Endothelial cell of umbilical vein (primary cell): ENCODE data around the gene STK11IP. TPM values are rescaled to one million over a fixed set of nuclear protein-coding genes. Genes with fewer than 3 reads are reported as not detected.

Source experiments
- BruUV-seq: library from RNA; stranded (reverse); fragments of 400-500 nt; replicated peaks from 2 replicates; lab custom pipeline; 2021; lab: Mats Ljungman, UMichigan
- CTCF ChIA-PET: fragments of 300-600, 350-600 bp; sonication (Branson Sonifier 250); formaldehyde crosslinking; loops from one replicate; lab custom pipeline; 2021; ENCODE audit warnings: antibody characterized with exemption, inconsistent platforms; lab: Charles Lee
- POLR2A ChIA-PET: fragments of 300-600, 350-600 bp; sonication (Branson Sonifier 250); formaldehyde crosslinking; loops from one replicate; lab custom pipeline; 2021; ENCODE audit warnings: antibody characterized with exemption, inconsistent platforms; lab: Charles Lee
- DNase-seq: peaks from one replicate; pipeline ENCODE4 v3.0.0-alpha.2; 2011; ENCODE audit warnings: low read depth, low spot score
- FAIRE-seq: peaks from 2 replicates; lab custom pipeline; 2011; peaks lifted over from hg19 to GRCh38; lab: Jason Lieb, UNC
- H2AFZ ChIP-seq: 2 replicates; pipeline ENCODE4 v1.6.0; 2012; ENCODE audit warnings: low read depth, low read length, control low read depth, inconsistent platforms
- H3K27ac ChIP-seq: 2 replicates; pipeline ENCODE4 v1.5.1; 2011; ENCODE audit warnings: low read depth, mild to moderate bottlenecking, control low read depth, low read length, moderate library complexity; ENCODE audit not compliant: insufficient read depth
- H3K27me3 ChIP-seq, 2 experiments: 2 replicates each; pipeline versions ENCODE4 v1.6.0 to v1.6.1; 2011; ENCODE audit warnings: low read length in 2 of 2, mixed read lengths in 1 of 2; ENCODE audit not compliant: control insufficient read depth in 2 of 2, insufficient read depth in 2 of 2
- H3K36me3 ChIP-seq, 2 experiments: 2 replicates in 1 of 2; 3 replicates in 1 of 2; pipeline ENCODE4 v1.5.1; 2011; ENCODE audit warnings: low read length in 2 of 2, mild to moderate bottlenecking in 1 of 2, moderate library complexity in 1 of 2; ENCODE audit not compliant: control insufficient read depth in 2 of 2, insufficient read depth in 2 of 2; ENCODE audit errors: extremely low read depth in 1 of 2
- H3K4me1 ChIP-seq: 3 replicates; pipeline ENCODE4 v1.5.1; 2011; ENCODE audit warnings: mild to moderate bottlenecking, low read length; ENCODE audit not compliant: control insufficient read depth, insufficient read depth; ENCODE audit errors: extremely low read depth
- H3K4me2 ChIP-seq: 2 replicates; pipeline ENCODE4 v1.6.1; 2011; ENCODE audit warnings: low read length, control low read depth, mixed read lengths; ENCODE audit not compliant: insufficient read depth
- H3K4me3 ChIP-seq, 3 experiments: fragments of 200-600 bp in 1 of 3; sonication (generic), shearing (Covaris generic) in 1 of 3; replicated peaks in 1 of 3; 2 replicates each; pipeline ENCODE4 v1.5.1; 2011 to 2016; ENCODE audit warnings: control low read depth in 3 of 3, low read length in 3 of 3, mild to moderate bottlenecking in 2 of 3, inconsistent platforms in 1 of 3, low read depth in 1 of 3, moderate library complexity in 1 of 3; ENCODE audit not compliant: insufficient read depth in 1 of 3
- H3K79me2 ChIP-seq: 2 replicates; pipeline ENCODE4 v1.6.0; 2012; ENCODE audit warnings: low read length, inconsistent platforms; ENCODE audit not compliant: control insufficient read depth, insufficient read depth
- H3K9ac ChIP-seq: replicated peaks from 2 replicates; pipeline ENCODE3; 2011; ENCODE audit warnings: low read length, control low read depth; ENCODE audit not compliant: insufficient read depth; ENCODE audit errors: extremely low read depth
- H3K9me1 ChIP-seq: replicated peaks from 3 replicates; pipeline ENCODE4 v1.6.0; 2011; ENCODE audit warnings: mild to moderate bottlenecking, low read length; ENCODE audit not compliant: control insufficient read depth, insufficient read depth; ENCODE audit errors: extremely low read depth
- H3K9me3 ChIP-seq: replicated peaks from 2 replicates; pipeline ENCODE4 v1.5.1; 2012; ENCODE audit warnings: low read length, inconsistent platforms; ENCODE audit not compliant: control insufficient read depth, insufficient read depth
- H4K20me1 ChIP-seq: replicated peaks from 2 replicates; pipeline ENCODE3; 2011; ENCODE audit warnings: mild to moderate bottlenecking, low read length; ENCODE audit not compliant: control insufficient read depth, insufficient read depth; ENCODE audit errors: extremely low read depth
- CTCF ChIP-seq, 2 donors: IDR thresholded peaks; 1 replicate in 1 of 2; 2 replicates in 1 of 2; pipeline ENCODE4 v1.5.1; 2011; ENCODE audit warnings: low read length in 2 of 2, mild to moderate bottlenecking in 2 of 2, moderate library complexity in 2 of 2, control low read depth in 1 of 2, inconsistent platforms in 1 of 2, low read depth in 1 of 2; ENCODE audit not compliant: insufficient read depth in 1 of 2; ENCODE audit errors: extremely low read depth in 1 of 2
- EZH2 ChIP-seq: IDR thresholded peaks from 2 replicates; pipeline ENCODE4 v1.6.1; 2012; ENCODE audit warnings: borderline replicate concordance, low read depth, mild to moderate bottlenecking, moderate library complexity, low read length, inconsistent platforms; ENCODE audit not compliant: severe bottlenecking
- FOS ChIP-seq: IDR thresholded peaks from 2 replicates; pipeline ENCODE4 v1.6.1; 2011; ENCODE audit warnings: mild to moderate bottlenecking, low read length, moderate library complexity, borderline replicate concordance; ENCODE audit not compliant: insufficient read depth
- GATA2 ChIP-seq: IDR thresholded peaks from 2 replicates; pipeline ENCODE4 v1.7.0; 2011; ENCODE audit warnings: low read depth, mild to moderate bottlenecking, moderate library complexity, mixed read lengths, low read length; ENCODE audit not compliant: insufficient read length, insufficient read depth
- JUN ChIP-seq: IDR thresholded peaks from 2 replicates; pipeline ENCODE4 v1.6.1; 2011; ENCODE audit warnings: borderline replicate concordance, low read depth; ENCODE audit not compliant: insufficient read length, insufficient read depth
- MAX ChIP-seq: IDR thresholded peaks from 2 replicates; pipeline ENCODE4 v1.6.1; 2011; ENCODE audit not compliant: insufficient read depth, insufficient read length
- MYC ChIP-seq: IDR thresholded peaks from one replicate; pipeline ENCODE4 v1.6.1; 2011; ENCODE audit warnings: mild to moderate bottlenecking, low read depth, low read length
- POLR2A ChIP-seq: IDR thresholded peaks from 2 replicates; pipeline ENCODE4 v1.6.1; 2012; ENCODE audit warnings: low read depth, mild to moderate bottlenecking, control low read depth, low read length
- POLR2AphosphoS5 ChIP-seq: IDR thresholded peaks from 2 replicates; pipeline ENCODE4 v1.6.1; 2012; ENCODE audit warnings: low read depth, mild to moderate bottlenecking, control low read depth, low read length, moderate library complexity; ENCODE audit not compliant: insufficient read depth
- dilution Hi-C: fragments of 300-500 bp; cut with MboI; formaldehyde crosslinking; loops from one replicate; pipeline ENCODE4 v1.15.0; 2019; ENCODE audit warnings: low sequenced_read_pairs; ENCODE audit not compliant: extremely low pct_ligation_motif_present
- intact Hi-C: fragments of 100-400 bp; cut with micrococcal nuclease; formaldehyde crosslinking; loops from one replicate; pipeline ENCODE4 v1.10.0; 2022
- polyA plus RNA-seq, 4 experiments: library from polyadenylated mRNA; depleted of rRNA in 3 of 4; stranded (reverse) in 3 of 4; unstranded in 1 of 4; fragments of >200 nt; gene quantifications; 2 replicates each; pipeline versions ENCODE4 v1.2.1 to v1.2.3, GENCODE V29; 2011 to 2012; ENCODE audit warnings: missing spikeins in 1 of 4
- total RNA-seq: library from RNA; stranded (reverse); gene quantifications from 2 replicates; pipeline ENCODE4 v1.2.3, GENCODE V29; 2021

The STK11IP gene
- total and polyA plus RNA-seq, 2 donors (not counting 3 experiments of a cell fraction or from before 2014, with no cell fraction given), result 17.7 to 19.2 TPM

DNA sequence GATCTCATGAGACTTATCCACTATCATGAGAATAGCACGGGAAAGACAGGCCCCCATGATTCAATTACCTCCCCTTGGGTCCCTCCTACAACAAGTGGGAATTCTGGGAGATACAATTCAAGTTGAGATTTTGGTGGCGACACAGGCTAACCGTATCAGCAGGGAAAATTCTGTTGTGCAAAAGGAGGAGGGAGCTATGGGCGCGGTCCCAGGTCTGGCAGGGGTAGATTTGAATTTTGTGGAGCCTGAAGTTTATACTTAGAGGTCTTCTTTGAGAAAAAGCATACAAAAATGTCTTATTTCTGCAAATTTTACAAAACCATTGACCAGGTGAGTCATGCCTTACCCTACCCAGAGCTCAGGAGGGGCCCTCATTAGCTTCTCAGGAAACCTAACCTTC, 66.4 kb downstream of the STK11IP start:
- H3K4me1 ChIP-seq, result no peaks in the 10 kb centered on the region
- H3K4me3 ChIP-seq, result no peak overlapping the region
- no peak overlapping the region for H2AFZ ChIP-seq
- POLR2A ChIA-PET, result no interaction called here
- H3K9ac ChIP-seq, result no peak overlapping the region
- no peak overlapping the region for H3K27ac ChIP-seq
- CTCF ChIA-PET, result no interaction called here
- no peak for DNase-seq
- H3K79me2 ChIP-seq, result no peaks in the 10 kb centered on the region
- TF ChIP-seq FOS (no peak), CTCF (IDR thresholded peaks at IDR 0.05; ENCODE audit: extremely low read depth in 1 of 2, insufficient read depth in 1 of 2, low read depth in 1 of 2, low read length in 2 of 2) (no peak), EZH2 (no peak), JUN (no peak), GATA2 (no peak), POLR2A (no peak), MAX (no peak), POLR2AphosphoS5 (no peak), MYC (no peak)
- peaks cover 0 to 1% of the 10 kb centered on the region in 2 experiments for H3K27me3 ChIP-seq
- H4K20me1 ChIP-seq, result no peaks in the 10 kb centered on the region
- BruUV-seq, result no TSS peak
- no peak for FAIRE-seq
- H3K4me2 ChIP-seq, result no peak overlapping the region
- no peaks in the 10 kb centered on the region for H3K36me3 ChIP-seq
- no peaks in the 10 kb centered on the region for H3K9me1 ChIP-seq
- H3K9me3 ChIP-seq, result no peaks in the 10 kb centered on the region
- dilution Hi-C loops, result no loop called here
- intact Hi-C loops, result no loop called here
